ENCODE data around the gene DZIP1L. TPM values are rescaled to one million over a fixed set of nuclear protein-coding genes. Genes with fewer than 3 reads are reported as not detected.

The DZIP1L gene
- total RNA-seq, 1 experiment from 2014 or later = 10.4 TPM

DNA sequence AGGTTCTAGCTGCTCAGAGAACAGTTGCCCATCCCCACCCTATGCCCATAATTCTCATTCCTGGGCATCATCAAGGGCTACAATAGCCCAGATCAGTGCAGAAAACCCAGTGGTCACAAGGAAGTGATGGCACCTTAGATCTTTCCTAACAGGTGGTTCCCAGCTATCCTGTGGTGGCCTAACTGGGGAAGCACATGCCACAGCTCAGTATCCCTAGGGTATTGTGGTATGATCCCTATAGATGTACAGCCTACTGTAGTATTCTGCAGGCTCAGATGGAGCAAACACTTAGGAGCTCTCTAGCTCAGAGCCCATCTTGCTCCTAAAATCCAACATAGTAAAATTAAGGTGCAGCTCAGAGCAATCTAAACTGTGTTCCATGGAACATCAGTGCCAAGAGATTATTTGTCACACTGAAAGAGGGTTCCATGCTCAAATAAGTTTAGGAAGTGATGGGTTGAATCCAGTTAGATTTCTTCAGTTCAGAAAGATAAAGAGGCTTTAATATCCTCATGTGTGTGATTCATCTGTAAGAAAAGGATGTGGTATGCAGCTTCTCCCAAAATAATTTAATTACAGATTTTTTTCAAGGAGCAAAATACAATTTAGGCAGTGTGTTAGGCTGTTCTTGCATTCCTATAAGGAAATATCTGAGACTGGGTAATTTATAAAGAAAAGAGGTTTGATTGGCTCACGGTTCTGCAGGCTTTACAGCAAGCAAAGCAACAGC lies 12.4 kb upstream of the DZIP1L start:
- no peaks in the 10 kb centered on the region; the same call in 1 of the 2 replicates for H3K27me3 Mint-ChIP-seq (ENCODE audit: low read depth)
- Histone ChIP-seq H3K4ac (ENCODE audit: low read depth, low read length) (no peak overlapping the region), H2AK5ac (ENCODE audit: insufficient read length, low read length) (no peak overlapping the region), H2BK12ac (ENCODE audit: insufficient read length, low read depth, low read length) (no peak overlapping the region), H2BK15ac (ENCODE audit: low read depth, low read length) (no peak overlapping the region), H3K14ac (ENCODE audit: insufficient read depth, low read length) (no peak overlapping the region), H2BK5ac (ENCODE audit: insufficient read length, low read length) (no peak overlapping the region), H3K23me2 (ENCODE audit: insufficient read length, low read depth, low read length, poor library complexity, severe bottlenecking) (no peaks in the 10 kb centered on the region), H2BK20ac (ENCODE audit: low read depth, low read length, poor library complexity, severe bottlenecking) (no peak overlapping the region), H3K4me2 (ENCODE audit: insufficient read depth, insufficient read length, low read length) (no peak overlapping the region), H3K23ac (ENCODE audit: insufficient read length, low read depth, low read length) (no peak overlapping the region), H3K79me2 (ENCODE audit: insufficient read depth, low read length) (no peaks in the 10 kb centered on the region), H4K5ac (ENCODE audit: insufficient read length, low read depth, low read length) (no peak overlapping the region), H4K91ac (ENCODE audit: insufficient read length, low read depth, low read length) (no peak overlapping the region), H3K79me1 (ENCODE audit: insufficient read depth, low read depth, low read length, poor library complexity, severe bottlenecking) (no peaks in the 10 kb centered on the region), H3K9me3 (ENCODE audit: control insufficient read depth, low read depth, low read length) (no peaks in the 10 kb centered on the region), H3K56ac (ENCODE audit: insufficient read length, low read depth, low read length) (no peak overlapping the region), H4K20me1 (ENCODE audit: control insufficient read depth, insufficient read depth, insufficient read length) (no peaks in the 10 kb centered on the region), H2AFZ (ENCODE audit: low read length) (no peak overlapping the region), H4K8ac (replicated peaks; ENCODE audit: insufficient read length, low read depth, low read length) (no peak overlapping the region), H3K27ac (ENCODE audit: insufficient read length, low read depth, low read length) (no peak overlapping the region), H3T11ph (ENCODE audit: low read length) (no peak overlapping the region), H3K4me1 (ENCODE audit: insufficient read depth, low read length) (no peaks in the 10 kb centered on the region; the same call in 1 of the 2 replicates), H3K27me3 (ENCODE audit: insufficient read depth, low read length) (no peaks in the 10 kb centered on the region), H2BK120ac (ENCODE audit: low read depth, low read length, poor library complexity, severe bottlenecking) (no peak overlapping the region), H3K18ac (ENCODE audit: insufficient read length, low read depth, low read length) (no peak overlapping the region), H3K9ac (ENCODE audit: extremely low read depth, insufficient read length, low read length) (no peak overlapping the region)
- WGBS (ENCODE audit: extremely low coverage, insufficient read length, low lambda C conversion rate) = no CpG with 5 or more reads among the region's 1 CpG
- H3K4me1 Mint-ChIP-seq = peaks cover 11 to 13% of the 10 kb centered on the region in 2 experiments
- peaks cover 0 to 8% of the 10 kb centered on the region in 2 experiments; a peak in 1 of 5 replicates for H3K9me3 Mint-ChIP-seq
- no peak overlapping the region for H3K27ac Mint-ChIP-seq
- no peak for DNase-seq
- no peak for TF ChIP-seq CTCF (conservative IDR thresholded peaks at IDR 0.05)
- no peak overlapping the region for H3K4me3 Mint-ChIP-seq
- H3K36me3 Mint-ChIP-seq (ENCODE audit: insufficient read depth in 1 of 3, low read depth in 3 of 3) = peaks cover 0 to 6% (median 2%) of the 10 kb centered on the region in 3 experiments; a peak in 1 of 7 replicates
